Right hindlimb (tissue), 1 donor: ENCODE data around the gene JSRP1.
A peak's percentile ranks its signal among the peaks of the same experiment; 100 is the strongest.

Experiments used
- DNase-seq: peaks from one replicate; pipeline ENCODE4 v3.0.0-alpha.2; 2018

The JSRP1 gene, protein sequence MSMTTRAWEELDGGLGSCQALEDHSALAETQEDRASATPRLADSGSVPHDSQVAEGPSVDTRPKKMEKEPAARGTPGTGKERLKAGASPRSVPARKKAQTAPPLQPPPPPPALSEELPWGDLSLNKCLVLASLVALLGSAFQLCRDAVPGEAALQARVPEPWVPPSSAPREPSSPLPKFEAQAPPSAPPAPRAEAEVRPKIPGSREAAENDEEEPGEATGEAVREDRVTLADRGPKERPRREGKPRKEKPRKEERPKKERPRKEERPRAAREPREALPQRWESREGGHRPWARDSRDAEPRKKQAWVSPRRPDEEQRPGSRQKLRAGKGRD

DNA sequence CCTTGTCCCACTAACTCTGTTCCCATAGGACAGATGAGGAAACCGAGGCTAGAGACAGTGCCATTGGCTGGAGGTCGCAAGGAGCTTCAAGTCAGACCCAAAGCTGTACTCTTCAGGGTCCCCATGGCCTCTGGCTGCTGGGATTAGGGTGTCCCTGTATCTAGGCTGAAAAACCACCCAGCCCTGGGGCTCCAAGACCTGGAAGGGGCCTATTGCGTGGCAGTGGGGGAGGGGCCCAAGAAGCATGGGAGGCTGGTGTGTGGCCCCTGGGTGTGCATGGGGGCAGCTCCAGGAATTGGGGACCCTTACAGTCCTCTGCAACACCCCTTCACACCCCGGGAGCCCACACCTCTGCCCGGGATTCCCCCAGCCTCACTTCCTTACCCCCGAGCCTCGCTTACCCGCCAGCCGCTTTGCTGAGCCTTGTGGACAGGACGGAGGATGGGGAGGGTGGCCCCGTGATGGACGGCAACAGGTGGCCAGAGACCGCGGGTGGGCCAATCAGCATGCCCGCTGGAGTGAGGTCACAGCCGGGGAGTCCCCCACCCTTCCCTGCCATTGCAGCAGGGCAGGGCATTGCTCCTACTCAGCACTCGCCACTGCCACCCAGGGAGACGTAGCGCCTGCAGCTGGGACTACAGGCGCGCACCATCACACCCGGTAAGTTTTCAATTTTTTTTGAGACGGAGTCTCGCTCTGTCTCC lies at the start of gene JSRP1:
JSRP1 (minus strand) TSS at position 436 of the 704 bp plus-strand sequence. CDS start 1,103 bp downstream, outside the sequence.
- peak; percentile 90 for DNase-seq

DNA sequence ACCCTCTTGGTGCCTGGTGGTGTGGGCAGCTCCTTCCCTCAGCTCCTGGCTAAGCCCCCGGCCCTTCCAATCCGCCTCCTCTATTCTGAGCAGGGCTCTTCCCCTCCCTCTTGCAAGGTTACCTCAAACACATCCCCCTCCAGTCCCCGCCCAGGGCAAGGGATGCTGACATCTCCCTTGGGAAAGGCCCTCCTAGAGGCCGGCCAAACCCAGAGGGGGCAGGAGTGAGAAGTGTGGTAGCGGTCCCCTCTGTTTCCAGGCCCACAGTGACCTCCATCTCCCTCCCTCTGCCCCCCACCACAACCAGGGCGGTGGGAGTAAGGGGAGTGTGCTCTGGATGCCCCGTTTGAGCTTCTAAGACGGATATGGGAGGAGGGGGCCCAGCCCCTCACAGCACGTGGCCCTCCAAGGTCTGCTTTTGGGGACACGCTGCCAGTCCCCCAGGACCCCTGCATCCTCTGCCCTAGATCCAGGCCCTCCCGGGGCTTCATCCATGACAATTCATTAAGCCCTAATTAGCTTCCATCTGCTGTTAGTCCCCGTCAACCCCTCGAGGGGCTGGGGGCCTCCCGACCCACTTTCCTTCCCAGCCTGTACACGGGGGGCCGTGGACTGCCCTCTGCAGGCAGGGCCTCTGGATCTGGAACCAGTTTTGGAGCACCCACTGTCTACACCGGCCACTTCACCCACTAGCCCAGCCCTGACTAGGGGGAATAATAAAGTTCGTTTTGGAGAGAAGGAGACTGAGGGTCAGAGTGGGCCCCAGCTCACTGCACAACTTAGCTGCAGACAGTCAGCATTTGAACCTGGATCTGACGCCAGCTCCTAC lies 49.4 kb upstream of the JSRP1 start:
- no peak for DNase-seq

DNA sequence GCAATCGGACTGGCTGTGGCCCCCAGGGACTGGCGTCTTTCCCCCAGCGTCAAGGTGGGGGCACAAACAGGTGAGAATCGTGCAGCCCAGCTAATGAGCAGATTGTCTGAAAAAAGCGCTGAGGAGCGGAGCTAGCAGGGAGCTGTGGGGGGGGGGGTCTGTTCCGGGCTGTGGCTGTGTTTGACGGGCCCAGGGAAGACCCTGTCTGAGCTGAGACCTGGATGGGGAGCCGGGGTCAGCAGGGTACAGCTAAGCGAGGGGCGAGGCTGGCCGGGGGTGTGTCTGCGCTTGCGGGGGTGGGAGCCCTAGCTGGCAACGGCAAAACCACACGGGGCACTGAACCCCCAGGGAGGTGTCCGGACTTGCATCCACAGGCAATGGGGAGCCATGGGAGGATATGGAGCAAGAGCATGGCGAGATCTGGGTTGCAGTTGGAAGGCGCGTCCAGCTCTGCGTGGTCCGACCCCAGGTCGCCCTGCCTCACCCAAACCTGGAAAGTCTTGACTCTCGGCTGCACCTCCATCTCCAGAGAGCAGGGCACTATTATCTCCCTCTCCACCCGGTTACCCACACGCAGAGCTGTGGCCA lies 47.1 kb upstream of the JSRP1 start:
- no peak for DNase-seq

DNA sequence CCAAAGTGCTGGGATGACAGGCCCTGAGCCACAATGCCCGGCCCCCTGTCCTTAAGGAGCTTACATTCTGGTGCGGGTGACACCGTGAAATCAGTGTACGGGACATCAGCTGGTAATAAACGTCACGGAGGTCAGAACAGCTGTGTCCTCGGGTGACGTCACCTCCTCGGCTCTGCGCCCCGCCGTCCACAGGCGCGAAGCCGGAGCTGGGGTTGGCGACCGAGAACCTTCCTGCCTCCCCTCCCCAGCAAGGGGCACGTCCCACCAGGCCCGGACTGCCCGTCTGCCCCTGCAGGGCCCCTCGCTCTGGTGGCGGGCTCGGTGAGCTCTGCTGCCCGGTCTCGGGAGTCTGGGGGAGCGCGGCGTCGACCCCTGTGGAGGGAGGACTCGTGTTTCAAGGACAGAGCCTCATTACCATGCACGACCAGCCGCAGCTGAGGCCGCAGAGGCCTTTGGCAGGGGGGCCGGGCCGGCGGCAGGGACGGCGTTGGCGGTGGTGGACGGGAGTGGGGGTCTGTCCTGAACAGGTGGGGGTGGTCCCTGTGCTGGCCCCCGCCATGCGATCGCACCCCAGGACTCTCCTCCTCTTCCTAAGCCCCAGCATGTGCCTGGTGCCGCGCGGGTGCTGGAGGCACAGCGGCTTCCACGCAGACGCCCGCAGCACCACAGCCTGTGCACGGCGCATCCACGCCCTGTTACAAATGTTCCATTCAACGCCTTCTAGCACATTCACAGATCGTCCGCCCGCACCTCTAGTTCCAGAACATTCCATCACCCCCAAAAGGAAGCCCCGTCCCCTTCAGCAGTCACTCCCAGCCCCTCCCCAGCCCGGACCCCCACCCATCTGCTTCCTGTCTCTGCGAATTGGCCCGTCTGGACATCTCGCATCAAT lies 46.3 kb upstream of the JSRP1 start:
- peak; percentile 77 for DNase-seq

DNA sequence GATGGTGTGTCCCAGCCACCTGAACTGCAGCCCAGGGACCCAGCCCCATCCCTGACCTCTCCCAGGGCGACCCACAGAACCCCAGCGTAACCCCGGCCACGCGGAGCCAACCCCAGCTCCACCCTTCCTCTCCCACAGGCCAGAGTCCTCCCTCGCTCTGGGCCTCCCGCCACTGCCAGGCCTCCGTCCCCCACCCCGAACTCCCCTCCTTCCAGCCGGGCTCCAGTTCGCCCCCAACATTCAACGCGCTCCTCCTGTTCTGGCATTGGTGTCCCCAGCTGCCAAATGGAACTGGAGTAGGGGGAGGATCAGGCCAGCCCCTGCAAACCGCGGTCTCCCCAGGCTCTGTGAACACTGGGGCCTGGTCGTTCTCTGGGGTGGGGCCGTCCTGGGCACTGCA lies 44.3 kb upstream of the JSRP1 start:
- DNase-seq: no peak

DNA sequence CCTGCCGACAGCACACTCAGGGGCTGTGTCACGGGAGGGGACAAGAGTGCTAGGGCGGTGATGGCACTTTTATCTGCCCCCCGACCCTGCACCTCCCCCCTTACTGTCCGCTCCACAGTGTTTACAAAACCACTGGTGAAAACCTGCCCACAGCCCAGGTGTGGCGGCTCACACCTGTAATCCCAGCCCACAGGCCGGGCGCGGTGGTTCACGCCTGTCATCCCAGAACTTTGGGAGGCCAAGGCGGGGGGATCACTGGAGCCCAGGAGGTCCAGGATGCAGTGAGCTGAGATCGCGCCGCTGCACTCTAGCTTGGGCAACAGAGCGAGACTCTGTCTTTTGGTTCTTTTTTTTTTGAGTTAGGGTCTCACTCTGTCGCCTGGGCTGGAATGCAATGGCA lies 39.9 kb upstream of the JSRP1 start:
- no peak for DNase-seq

DNA sequence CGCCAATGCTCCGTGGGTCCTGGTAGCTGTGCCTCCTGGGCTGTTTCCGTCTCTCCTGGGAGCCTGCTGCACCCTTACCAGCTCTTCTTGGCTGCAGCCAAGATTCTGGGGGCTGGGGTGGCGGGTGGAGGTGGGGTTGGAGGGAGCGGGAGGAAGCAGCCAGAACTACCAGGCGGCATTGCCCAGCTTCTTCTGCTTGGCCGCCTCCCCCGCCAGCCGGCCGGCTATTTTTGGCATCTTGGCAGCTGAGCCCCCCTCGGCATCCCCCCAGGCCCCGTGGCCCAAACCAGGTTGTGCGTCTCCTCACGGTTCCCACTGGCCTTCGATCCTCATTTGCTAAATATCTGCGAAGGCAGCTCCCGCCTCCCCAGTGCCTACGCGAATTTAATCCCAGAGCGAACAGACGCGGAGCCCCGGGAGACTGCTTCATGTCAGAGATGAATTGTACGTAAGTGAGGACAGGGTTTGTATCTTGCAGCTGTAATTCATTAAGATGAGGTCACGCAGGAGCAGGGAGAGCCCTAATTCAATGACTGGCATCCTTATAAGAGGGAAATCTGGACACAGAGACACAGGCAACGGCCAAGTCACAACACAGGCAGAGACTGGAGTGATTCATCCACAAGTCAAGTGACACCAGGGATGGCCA lies 38.6 kb upstream of the JSRP1 start:
- DNase-seq: no peak

DNA sequence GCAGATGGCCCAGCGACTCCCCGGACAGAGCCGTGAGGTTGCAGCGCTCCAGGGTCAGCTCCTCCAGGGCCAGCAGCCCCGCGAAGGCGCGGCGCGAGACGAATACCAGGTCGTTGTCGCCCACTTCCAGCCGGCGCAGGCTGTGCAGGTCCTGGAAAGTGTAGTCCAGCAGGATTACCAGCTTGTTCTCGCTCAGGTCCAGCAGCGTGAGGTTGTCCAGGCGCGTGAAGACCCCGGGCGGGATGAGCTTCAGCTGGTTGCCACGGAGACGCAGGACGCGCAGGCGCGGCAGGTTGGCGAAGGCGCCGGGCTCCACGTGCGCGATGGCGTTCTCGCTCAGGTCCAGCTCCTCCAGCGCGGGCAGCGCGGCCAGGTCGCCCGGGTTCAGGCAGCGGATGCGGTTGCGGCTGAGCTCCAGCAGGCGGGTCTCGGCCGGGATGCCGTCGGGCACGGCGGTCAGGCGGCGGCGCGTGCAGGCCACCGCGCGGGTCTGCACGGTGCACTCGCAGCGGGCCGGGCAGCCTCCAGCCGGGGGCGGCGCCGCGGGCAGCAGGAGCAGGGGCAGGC lies 35.1 kb upstream of the JSRP1 start:
- peak; percentile 39 for DNase-seq

DNA sequence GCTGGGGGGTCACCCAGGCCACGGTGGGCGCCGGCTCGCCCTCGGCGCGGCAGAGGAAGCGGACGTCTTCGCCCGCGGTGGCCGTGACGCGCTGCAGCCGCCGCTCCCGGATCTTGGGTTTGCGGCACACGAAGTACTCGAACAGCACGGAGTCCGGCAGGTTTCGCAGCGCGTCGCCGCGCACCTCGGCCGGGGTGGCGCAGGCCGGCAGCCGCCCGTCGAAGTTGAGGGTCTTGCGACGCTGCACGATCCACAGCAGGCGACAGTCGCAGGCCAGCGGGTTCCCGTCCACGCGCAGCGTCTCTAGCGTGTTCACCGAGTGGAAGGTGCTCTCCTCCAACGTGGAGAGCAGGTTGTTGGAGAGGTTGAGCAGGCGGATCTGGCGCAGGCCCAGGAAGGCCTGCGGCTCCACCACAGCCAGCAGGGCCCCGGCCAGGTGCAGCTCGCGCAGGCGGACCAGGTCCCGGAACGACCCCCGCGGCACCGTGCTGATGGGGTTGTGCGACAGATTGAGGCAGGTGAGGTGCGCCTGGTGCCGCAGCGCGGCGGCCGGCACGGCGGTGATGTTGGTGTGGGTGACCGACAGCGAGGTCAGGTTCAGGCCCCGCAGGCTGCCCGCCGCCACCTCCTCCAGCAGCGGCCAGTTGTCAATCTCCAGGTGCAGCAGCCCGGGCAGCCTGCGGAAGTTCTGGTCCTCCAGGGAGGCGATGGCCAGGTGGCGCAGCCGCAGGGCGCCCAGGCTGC lies 34.4 kb upstream of the JSRP1 start:
- peak; percentile 17 for DNase-seq

DNA sequence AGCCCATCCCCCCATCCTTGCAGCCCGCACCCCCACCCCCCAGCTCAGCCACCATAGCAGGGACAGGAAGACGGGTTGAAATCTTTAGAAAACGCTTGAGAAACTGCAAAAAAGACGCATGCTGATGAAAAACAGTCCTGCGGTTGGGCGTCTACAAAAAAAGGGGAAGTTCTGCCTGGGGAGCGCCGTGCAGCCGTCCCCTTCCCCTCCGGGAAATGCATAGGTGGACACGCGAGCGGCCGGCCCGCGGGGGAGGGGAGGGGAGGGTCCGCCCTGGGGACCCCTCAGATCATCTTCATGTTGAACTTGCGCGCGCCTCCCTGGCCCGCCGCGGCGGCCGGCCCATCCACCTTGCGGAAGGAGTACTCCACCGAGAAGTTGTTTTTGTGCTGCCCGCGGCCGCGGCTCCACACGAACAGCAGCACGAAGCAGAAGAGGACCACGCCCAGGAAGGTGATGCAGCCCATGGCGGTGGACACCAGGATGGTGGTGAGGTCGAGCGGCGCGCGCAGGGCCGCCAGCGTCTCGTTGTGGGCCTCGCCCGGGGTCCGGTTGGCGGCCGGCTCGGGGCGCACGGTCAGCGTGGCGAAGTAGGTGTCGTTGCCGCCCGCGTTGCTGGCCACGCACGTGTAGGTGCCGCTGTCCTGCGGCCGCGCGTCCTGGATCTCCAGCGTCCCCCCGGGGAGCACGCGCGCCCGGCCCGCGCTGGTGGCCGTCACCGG lies 33.7 kb upstream of the JSRP1 start:
- DNase-seq: peak; percentile 27

DNA sequence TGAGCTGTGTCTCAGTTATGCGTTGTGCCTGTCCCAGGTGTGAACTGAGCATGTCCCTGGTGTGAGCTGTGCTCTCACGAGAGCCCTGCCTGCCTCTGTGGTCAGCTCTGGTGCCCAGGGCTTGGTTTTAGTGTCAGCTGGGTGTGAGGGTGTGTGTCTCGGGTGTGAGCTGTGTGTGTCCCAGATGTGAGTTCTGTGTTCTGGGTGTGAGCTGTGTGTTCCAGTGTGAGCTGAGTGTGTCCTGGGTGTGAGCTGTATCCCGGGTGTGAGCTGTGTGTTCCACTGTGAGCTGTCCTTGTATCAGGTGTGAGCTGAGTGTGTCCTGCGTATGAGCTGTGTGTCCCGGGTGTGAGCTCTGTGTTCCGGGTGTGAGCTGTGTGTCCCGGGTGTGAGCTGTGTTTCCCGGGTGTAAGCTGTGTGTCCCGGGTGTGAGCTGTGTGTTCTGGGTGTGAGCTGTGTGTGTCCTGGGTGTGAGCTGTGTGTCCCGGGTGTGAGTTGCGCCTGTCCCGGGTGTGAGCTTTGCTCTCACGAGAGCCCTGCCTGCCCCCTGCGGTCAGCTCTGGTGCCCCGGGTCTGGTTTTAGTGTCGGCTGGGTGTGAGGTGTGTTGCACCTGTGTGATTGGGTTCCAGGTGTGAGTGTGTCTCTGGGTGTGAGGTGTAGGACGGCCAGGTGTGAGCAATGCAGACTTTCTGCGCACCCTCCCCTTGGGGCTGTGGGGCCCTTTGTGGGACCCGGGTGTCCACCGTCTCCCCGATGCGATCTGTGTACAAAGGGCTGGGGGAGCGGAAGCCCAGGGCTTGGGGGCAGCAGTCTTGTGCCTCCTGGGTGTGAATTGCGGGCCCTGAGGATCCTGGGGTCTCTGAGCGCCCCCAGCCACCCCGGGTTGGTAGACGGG lies 32.8 kb upstream of the JSRP1 start:
- DNase-seq: peak; percentile 11

DNA sequence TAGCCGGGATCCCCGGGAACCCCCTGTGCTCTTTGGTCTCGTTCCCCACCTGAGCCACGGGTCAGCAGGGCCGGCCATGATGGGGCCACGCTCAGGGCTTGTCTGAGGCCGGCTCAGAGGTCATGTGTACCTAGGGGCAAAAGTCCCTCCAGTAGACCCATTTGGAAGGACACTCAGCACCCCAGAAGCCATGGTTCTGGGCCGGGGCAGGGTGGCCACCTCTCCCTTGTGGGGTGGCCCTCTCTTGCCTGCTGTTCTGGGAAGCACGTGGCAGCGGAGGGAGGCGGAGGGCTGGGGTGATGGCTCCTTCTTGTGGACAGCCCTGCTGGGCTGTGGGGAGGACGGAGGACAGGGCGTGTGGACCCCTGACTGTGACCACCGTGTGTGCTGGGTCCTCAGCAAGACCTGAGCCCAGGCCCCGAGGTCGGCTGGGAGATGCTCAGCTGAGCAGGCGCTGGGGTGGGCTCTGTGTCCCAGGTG lies 32.2 kb upstream of the JSRP1 start:
- DNase-seq: no peak

DNA sequence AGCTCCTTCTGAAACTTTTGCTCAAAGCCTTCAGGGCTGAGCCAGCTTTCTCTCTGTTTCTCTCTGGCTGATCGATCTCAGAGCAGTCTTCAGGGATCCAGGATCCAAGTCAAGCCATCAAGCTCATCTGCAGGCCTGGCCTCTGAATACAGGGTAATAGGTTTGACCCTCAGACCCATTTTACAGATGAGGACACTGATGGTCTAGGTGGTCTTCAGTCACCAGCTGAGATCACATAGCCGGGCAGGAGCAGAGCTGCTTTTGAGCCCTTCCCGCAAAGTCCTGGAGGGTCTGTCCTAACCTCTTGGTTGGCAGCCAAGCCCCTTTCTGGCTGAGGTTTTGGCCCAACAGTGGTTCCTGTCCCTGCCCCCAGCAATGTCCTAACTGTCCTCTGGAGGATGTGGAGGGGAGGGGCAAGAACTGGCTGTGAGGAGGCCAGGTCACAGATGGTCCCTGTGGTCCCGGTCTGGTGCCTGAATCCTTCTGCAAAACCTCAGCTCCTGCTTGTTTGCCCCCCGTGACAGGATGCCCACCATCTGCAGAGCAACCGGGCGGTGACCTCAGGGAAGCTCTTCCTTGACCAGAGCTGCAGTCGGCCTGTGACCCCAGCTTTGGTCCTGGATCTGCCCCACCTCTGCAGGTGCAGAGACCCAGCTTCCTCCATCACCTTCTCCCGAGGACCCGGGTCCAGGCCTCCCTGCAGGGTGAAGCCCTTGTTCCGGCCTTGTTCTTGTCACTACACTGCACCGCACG lies 31.5 kb upstream of the JSRP1 start:
- peak; percentile 16 for DNase-seq

DNA sequence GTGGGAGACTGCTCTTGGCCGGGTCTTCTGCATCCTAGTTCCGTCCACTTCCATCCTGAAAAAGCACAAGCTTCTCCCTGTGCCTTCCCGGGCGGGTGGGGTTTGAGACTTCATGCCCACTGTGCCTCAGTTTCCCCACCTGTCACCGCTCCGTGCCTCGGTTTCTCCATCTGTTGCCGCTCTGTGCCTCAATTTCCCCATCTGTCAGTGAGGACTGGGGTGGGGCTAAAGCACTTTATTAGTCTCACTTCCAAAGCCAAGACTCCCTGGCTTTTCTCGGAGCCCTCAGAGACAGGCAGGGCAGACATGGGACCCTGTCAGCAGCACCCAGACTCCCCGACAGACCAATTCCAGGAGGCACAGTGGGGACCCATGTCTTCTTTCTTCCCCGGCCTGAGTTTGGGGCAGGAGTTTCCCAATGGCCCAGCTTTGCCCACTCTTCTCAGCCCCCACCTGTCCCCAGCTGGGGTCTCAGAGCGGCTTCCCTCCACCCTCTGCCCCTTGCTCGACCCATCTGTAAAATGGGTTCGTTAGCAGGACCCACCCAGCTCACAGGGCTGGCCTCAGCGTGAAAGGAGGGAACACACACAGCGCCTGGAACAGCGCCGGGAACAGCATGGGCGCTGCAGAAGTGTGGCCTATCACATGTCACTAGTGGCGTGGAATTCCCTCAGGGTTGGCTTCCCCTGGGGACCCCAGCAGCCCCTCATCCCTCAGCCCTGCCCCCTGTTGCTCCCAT lies 30.4 kb upstream of the JSRP1 start:
- DNase-seq: peak; percentile 9

DNA sequence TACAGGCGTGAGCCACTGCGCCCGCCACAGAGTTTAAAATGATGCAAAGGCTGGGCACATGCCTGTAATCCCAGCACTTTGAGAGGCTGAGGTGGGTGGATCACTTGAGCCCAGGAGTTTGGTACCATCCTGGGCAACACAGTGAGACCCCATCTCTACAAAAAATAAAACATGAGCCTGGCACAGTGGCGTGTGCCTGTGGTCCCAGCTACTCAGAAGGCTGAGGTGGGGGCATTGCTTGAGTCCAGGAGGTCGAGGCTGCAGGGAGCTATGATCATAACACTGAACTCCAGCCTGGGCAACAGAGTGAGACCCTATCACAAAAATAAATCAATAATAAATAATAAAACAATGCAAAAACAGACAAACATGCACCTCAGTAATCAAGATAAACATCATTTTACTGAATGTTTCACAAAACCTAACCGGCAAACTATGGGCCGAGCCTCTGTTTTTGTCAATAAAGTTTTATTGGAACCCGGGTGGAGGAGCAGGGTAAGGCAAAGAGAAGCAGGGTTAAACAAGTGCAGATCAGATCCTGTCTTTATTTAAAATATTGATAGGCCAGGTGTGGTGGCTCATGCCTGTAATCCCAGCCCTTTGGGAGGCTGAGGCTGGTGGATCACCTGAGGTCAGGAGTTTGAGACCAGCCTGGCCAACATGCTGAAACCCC lies 27.8 kb upstream of the JSRP1 start:
- DNase-seq: no peak

DNA sequence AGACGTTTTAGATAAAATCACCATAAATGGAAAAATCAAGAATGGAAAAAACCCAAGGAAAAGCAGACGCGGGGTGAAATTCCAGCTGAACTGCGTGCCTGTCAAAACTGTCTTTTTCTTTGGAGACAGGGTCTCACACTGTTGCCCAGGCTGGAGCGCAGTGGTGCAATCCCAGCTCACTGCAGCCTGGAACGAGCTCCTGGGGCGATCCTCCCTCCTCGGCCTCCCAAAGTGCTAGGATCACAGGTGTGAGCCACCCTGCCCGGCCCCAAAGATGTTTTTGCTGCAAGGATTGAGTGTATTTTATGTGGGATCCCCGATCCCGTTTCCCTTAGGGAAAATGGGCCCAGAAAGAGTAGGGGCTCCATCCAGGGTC lies 26.6 kb upstream of the JSRP1 start:
- DNase-seq: no peak
